Suprapubic skin (tissue), 3 donors: ENCODE measurements around the gene PCBD1.

Source experiments
- EP300 ChIP-seq: sonication (generic); formaldehyde crosslinking; IDR thresholded peaks from one replicate; pipeline ENCODE4 v1.6.1; 2017; ENCODE audit warnings: antibody characterized with exemption
- POLR2A ChIP-seq, 2 donors: fragments of 450-650 bp; IDR thresholded peaks; one replicate each; pipeline ENCODE4 v1.6.1; 2017; ENCODE audit warnings: antibody characterized with exemption in 2 of 2, mild to moderate bottlenecking in 2 of 2, moderate library complexity in 2 of 2
- TF ChIP-seq, protein P1 (sequence below), 2 donors: fragments of 200-600 bp in 1 of 2; fragments of 450-650 bp in 1 of 2; sonication (generic) in 1 of 2; IDR thresholded peaks; one replicate each; pipeline ENCODE4 v1.5.1; 2016 to 2019; ENCODE audit warnings: antibody characterized with exemption in 2 of 2, mild to moderate bottlenecking in 1 of 2, moderate library complexity in 1 of 2

DNA sequence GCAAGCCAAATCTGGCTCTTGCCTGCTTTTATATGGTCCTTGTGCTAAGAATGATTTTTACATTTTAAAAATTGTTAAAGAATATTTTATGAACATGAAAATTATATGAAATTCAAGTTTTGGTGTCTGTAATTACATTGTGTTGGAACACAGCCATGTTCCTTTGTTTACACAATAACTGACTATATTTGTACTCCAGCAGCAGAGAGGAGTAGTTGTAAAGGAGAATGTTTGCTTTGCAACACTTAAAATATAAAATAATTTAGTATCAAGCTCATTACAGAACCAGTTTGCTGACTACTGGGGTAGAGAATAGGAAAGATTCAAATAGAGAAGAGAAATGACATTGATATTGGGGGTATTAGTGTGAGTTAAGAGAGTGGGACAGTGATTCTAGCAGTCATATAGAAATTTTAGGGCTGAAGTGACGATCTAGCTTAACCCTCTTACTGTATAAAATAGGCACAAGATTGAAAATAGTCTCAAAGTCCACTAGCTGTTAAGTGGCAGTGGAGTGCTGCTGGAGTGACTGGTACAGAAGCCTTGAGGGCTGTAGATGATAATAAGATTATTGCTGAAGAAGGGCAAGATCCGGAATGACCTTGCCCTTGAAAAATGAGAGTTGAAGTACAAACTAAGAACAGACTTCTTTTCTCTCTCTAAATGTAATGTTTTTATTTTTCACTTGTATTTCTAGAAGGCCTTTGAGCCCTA, 44.4 kb downstream of the PCBD1 start:
- TF ChIP-seq EP300 (no peak), POLR2A (IDR thresholded peaks at IDR 0.05) (no peak)
- TF ChIP-seq, protein P1, sequence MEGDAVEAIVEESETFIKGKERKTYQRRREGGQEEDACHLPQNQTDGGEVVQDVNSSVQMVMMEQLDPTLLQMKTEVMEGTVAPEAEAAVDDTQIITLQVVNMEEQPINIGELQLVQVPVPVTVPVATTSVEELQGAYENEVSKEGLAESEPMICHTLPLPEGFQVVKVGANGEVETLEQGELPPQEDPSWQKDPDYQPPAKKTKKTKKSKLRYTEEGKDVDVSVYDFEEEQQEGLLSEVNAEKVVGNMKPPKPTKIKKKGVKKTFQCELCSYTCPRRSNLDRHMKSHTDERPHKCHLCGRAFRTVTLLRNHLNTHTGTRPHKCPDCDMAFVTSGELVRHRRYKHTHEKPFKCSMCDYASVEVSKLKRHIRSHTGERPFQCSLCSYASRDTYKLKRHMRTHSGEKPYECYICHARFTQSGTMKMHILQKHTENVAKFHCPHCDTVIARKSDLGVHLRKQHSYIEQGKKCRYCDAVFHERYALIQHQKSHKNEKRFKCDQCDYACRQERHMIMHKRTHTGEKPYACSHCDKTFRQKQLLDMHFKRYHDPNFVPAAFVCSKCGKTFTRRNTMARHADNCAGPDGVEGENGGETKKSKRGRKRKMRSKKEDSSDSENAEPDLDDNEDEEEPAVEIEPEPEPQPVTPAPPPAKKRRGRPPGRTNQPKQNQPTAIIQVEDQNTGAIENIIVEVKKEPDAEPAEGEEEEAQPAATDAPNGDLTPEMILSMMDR (IDR thresholded peaks at IDR 0.05) = no peak
